HG03095 (cell line): ENCODE measurements around the gene VAC14.
A peak's percentile ranks its signal among the peaks of the same experiment; 100 is the strongest.
"Not testable (repeated sequence)": the region's sequence is repeated elsewhere in the genome, so short reads cannot be mapped to it uniquely, and the experiment has no call there.

Experiments used
- ATAC-seq: cut with Tn5 transposase; IDR thresholded peaks from one replicate; pipeline ENCODE4 v1.9.1; 2021; ENCODE audit warnings: moderate library complexity; ENCODE audit not compliant: unreplicated experiment

The VAC14 gene

GRCh38 chr16:70745536-70746025 is 55.4 kb downstream of the VAC14 start:
- no peak for ATAC-seq

DNA sequence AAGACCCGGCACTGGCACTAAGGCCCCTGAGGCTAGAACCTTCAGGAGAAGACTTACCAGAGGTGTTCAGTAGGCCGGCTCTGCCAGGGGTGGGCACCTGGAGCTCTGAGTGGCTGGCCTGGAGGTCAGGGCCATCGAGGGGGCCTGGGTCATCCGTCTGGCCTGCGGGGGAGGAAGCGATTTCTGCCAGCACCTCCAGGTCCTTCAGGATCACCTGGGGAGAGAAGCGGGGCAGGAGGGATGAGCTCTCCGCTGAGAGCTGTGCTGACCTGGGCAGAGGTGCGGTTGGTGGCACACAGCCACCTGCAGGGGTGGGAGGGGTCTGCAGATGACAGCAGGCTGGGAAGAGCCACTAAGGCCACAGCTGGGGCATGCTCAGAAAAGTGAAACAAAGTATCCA is 56.6 kb downstream of the VAC14 start:
- no peak for ATAC-seq

DNA sequence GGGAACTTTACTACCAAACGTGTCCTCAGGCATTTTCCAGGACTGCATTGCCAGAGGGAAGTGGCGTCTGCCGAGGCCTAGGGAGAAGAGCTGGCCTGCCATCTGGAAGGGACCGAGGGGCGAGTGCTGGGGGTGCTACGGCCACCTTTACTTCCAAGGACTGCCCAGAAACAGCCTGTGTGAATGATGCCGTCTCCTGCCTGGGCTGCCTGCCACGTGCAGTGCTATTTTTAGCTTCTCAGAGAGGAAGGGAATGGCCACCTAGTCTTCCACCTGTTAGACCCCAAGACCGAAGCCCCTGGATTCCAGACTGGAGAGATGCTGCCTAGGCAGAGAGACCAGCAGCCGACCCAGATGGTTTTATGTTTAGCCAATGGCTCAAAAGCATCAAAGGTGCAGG is 57.2 kb downstream of the VAC14 start:
- ATAC-seq, result no peak

- ATAC-seq, result not testable (repeated sequence)
Observed at GRCh38 chr16:70742967-70743366, 58.0 kb downstream of the VAC14 start.

DNA sequence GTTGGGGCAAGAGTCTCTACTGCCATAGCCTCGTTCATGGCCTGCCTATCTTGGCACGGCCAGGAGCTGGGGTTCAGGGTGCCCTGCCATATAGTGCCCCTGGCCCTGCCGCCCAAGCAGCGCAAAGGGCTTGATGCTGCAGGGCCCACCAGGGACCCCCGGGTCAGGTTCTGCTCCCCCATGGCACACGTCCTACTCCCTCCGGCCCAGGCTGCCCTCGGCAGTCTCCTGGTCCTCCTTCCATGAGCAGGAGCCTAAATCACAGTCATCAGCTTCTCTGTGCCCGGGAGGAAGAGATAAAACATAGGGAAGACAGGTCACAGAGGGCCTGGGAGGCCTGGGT is 59.2 kb downstream of the VAC14 start:
- no peak for ATAC-seq

GRCh38 chr16:70740914-70741782 is 59.8 kb downstream of the VAC14 start:
- no peak for ATAC-seq

- ATAC-seq, result no peak
Observed at GRCh38 chr16:70740174-70740913, 60.6 kb downstream of the VAC14 start.

DNA sequence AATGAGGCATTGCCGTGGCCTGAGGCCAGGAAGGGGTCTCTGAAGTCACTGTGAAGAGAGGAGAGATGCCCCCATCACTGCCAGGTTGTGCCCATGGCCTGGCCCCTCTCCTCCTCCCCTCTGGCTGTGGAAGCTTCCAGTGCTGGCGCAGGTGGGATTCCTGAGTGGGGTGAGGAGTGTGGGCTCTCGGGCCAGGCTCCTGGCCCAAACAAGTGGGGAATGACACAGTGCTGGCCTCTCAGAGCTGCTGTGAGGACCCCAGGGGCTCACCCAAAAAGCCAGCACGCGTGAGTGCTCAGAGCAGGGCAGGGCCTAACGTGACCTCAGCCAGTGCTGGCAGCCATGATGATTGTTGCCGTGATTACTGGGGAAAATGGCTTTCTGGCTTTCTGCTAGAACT is 61.6 kb downstream of the VAC14 start:
- ATAC-seq, result no peak

DNA sequence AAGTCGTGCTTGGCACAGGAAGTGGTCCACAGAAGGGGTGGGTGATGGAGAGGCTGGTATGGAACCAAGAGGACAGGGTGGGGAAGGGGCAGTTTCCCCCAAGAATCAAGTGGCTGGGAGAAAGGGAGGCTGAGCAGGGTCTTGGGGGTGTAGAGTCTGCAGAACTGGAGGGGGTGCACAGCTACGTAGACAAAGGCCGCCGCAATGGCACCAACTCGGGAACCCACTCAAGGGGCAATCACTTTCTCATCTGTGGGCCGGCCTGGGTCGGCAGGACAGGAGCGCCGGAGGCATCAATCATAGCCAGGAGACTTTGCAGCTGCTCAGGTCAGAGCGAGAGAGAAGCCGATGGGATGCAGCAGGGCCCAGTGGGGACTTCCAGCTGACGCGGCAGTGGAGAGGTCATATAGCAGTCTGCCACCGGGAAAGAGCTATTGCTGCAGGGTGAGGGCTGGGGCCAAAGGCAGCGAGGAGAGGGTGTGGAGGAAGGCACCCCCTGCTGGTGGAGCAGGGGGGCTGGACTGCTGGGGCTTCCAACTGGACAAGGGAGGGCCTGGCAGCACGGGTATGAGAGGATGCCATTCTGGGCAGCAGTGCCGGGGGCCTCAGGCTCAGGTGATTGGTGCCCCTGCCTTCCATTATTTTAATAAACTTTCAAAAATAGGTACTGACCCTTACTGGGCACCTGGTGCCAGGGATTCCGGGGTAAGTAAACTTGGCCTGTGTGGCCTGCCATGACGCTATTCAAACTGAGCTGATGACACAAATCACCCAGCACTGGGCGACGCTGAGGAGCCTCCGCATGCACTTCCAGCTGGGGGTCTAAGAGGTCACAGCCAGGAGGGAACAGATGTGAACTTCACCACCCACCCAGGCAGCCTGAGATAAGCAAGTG is 62.6 kb downstream of the VAC14 start:
- ATAC-seq, result no peak

DNA sequence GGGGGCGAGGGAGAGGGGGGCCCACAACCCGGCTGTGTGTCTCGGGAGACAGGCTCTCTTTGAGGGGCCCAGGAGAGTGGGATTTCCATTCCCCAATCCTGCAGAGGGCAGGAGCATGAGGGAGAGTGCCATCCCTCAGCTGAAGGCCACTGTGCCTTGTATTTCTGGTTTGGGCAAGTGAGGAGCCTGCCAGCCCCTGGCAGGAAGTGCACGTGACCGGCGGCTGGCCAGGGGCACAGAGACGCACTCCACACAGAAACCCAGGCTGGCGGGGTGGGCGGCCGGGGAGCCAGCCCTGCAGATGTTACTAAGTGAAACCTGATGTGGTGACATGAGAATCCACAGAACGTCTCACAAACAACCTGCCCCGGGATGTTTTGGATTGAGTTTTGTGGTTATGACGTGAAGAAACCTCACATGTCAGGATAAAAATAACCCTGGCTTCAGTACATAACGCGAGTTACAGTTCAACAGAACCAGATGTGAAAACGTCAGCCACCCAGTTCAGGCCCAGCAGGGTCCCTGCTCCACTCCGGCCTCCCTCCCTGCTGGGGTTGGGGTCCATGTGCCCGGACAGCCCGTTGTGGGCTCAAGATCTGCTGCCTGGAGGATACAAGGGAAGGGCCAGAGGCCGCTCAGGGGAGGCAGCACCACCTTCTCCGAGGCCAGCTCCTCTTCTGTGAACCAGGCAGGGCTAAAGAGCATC is 63.4 kb downstream of the VAC14 start:
- peak; percentile 80 for ATAC-seq

DNA sequence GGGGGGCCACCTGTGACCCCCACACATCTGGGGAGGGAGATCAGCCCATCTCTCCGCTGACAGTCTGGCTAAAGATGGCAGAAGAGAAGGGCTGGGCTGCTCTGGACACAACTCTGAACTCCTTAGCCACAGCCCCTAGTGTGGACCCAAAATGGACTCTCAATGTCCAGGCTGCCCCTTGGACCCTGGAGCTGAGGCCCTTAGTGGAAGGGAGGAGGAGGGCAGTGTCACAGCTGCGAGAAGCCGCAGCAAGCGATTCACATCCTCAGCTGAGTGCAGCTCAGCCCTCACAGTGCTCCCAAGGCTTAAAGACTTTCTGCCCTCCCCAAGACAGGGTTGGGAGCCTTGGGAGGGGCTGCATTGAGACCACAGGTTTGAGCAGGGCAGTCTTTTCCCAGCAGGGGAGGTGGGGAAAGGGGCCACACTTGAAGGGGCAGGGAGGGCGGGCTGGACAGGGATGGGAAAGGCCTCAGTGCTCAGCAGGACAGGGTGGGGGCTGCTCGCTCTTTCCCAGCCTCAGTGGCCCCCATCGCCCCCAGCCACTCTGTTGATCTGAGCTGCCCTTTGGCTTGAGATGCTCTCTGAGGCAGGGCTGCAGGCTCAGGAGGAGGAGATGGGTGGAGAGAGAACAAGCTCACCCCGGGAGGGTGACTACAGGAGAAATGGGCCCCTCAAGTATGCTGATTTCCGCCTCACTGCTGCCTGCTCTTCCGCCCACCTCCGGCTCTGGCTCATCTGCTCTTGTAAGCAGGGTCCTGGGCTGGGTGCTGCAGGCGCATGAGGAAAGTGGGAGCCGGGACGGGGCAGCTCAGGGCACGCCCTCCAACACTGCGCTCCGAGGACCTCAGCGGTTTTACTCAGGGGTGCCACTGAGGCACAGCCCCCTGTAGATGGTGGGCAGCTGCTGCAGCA is 64.2 kb downstream of the VAC14 start:
- no peak for ATAC-seq

- no peak for ATAC-seq
Observed at GRCh38 chr16:70735141-70735979, 65.6 kb downstream of the VAC14 start.

DNA sequence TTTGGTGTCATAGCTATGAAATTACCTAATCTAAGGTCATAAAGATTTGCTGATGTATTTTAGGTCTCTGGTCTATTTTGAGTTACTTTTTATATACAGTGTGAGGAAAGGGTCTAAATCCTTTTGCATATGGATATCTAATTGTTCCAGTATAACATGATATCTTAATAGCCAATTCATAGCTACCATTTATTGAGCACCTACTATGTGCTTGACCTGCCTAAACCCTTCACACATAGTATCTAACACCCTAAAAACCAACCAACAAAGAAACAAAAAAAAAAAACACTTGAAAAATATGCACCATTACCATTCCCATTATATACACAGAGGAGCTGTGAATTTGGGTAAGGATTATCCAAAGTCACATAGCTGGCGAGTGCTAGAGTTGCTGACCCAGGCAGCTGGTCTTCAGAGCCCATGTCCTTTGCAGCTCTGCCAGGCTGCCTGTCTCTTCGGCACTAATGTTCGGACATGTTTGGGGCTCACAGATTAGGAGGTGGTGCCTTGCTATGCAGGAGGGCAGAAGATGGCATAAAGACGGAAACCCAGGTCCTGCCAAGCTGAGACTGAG is 66.3 kb downstream of the VAC14 start:
- no peak for ATAC-seq

DNA sequence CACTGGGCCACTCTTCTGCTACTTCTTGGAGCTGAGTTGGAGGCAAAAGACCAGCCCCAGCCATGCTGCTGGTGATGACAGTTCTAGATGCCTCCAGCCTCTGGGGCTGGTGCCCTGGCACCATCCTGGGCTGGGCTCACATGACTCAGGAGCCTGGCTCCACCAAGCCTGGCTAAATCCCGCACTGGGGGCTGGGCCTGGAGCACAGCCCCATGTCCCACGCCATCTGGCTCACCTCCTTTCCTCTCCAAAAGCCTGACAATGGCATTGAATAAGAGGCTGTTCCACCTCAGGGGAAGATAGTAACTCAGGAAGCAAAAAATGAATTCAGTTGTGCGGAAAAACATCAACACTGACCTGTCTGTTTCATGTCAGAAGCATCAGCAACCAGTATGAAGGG is 70.0 kb downstream of the VAC14 start:
- no peak for ATAC-seq

DNA sequence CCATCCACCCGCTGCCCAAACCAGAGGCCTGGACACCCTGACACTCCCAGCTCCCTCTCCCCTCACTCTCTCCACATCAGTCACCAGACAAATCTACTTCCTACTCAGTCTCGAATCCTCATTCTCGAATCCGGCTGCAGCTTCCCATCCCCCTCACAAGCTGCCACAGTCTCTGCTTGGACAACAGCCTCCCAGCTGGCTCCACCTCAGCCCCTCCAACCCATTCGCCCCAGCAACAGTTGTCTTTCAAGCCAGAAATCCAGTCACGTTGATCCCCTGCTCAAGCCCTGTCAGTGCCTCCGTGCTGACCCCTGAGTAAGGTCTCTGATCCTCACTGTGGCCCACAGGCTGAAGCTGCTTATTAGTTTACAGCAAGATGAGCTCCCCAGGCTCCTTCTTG is 70.9 kb downstream of the VAC14 start:
- ATAC-seq, result no peak

GRCh38 chr16:70729292-70729691 is 71.7 kb downstream of the VAC14 start:
- ATAC-seq, result no peak

DNA sequence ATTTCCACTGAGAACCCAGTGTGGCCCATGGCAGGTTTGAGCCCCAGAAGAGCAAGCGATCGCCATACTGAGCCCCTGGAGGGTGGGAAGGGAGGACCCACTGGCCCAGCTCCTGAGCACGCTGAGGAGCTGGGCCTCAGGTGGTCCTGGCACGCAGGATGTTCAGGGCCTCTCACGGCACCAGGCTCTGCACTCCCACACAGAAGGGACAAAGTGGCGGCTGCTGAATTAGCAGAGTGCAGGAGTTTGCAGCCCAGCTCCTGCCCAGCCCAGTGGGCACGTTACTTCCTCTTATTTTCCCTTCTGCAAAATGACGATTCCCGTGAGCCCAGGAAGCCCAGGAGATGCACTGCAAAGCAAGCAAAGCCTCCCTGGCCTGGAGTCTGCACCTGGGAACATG is 72.8 kb downstream of the VAC14 start:
- ATAC-seq, result no peak

- no peak for ATAC-seq
Observed at GRCh38 chr16:70726892-70727361, 74.0 kb downstream of the VAC14 start.
